Measurements from ENCODE around the gene UBAC2.

DNA sequence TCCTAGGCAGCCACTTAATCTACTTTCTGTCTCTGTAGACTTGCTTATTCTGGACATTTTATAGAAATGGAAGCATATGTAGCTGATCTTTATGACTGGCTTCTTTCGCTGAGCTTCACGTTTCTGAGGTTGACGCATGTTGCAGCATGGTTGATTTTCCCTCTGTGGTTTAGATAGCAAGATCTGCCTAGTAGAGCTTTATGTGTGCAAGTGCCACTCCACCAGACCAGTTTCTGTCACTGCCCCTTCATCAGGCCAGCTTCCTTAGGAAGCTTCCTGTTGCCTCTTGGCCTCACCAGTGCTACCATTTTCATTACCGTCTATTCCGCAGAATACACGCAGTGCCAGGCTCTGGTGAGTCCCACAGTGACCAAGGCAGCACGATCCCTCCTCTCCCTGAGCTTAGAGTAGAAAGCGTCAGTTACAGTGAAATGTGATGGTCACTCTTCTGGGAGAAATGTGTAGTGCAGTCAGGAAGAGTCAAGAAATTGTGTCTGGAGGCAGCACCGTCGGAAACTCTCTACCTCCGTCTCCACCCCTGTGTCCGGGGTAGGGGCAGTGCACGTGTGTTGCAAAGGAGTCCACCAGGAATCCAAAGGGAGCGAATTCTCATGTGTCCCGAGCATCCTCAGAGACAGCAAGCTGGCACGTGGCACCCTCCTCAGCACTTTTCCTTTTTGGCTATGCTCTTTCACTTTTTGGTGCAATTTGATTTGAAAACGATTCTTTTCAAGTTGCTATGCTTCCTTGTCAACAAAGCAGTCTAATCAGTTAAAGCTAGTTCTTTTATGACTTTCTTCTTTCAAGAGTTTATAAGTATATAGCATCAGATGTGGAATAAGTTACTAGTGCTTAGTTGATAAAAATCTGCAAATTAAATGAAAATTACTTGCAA is 151.9 kb downstream of the UBAC2 start:
- TF ChIP-seq, protein P1, sequence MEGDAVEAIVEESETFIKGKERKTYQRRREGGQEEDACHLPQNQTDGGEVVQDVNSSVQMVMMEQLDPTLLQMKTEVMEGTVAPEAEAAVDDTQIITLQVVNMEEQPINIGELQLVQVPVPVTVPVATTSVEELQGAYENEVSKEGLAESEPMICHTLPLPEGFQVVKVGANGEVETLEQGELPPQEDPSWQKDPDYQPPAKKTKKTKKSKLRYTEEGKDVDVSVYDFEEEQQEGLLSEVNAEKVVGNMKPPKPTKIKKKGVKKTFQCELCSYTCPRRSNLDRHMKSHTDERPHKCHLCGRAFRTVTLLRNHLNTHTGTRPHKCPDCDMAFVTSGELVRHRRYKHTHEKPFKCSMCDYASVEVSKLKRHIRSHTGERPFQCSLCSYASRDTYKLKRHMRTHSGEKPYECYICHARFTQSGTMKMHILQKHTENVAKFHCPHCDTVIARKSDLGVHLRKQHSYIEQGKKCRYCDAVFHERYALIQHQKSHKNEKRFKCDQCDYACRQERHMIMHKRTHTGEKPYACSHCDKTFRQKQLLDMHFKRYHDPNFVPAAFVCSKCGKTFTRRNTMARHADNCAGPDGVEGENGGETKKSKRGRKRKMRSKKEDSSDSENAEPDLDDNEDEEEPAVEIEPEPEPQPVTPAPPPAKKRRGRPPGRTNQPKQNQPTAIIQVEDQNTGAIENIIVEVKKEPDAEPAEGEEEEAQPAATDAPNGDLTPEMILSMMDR (conservative IDR thresholded peaks at IDR 0.05; ENCODE audit: low read length): no peak
- TF ChIP-seq EZH2phosphoT487 (IDR thresholded peaks at IDR 0.05; ENCODE audit: borderline replicate concordance, low read depth, low read length): no peak

Measured in OCI-LY7 (cell line).